OCI-LY1 (cell line): ENCODE results near the gene TPO.

ENCODE experiments used
- H2AFZ ChIP-seq: fragments of 200-600 bp; sonication (generic), shearing (Covaris generic); 2 replicates; pipeline ENCODE4 v1.6.0; 2014; ENCODE audit warnings: antibody characterized with exemption, mild to moderate bottlenecking, low read length
- H3F3A ChIP-seq: fragments of 200-600 bp; sonication (generic), shearing (Covaris generic); 2 replicates; pipeline ENCODE4 v1.6.0; 2014; ENCODE audit warnings: mild to moderate bottlenecking, antibody characterized with exemption, low read length, moderate library complexity; ENCODE audit not compliant: insufficient read depth
- H3K27ac ChIP-seq: fragments of 200-600 bp; sonication (generic); 2 replicates; pipeline ENCODE4 v1.5.1; 2014; ENCODE audit warnings: low read length, mixed run types, mild to moderate bottlenecking, low read depth; ENCODE audit not compliant: poor library complexity, severe bottlenecking
- H3K27me3 ChIP-seq: fragments of 200-600 bp; sonication (generic); 2 replicates; pipeline ENCODE4 v1.6.0; 2014; ENCODE audit warnings: antibody characterized with exemption, mild to moderate bottlenecking, low read length, moderate library complexity; ENCODE audit not compliant: insufficient read depth
- H3K36me3 ChIP-seq: fragments of 200-600 bp; sonication (generic); 2 replicates; pipeline ENCODE4 v1.6.1; 2014; ENCODE audit warnings: mild to moderate bottlenecking, antibody characterized with exemption, low read length, moderate library complexity, mixed read lengths; ENCODE audit not compliant: insufficient read depth
- H3K4me1 ChIP-seq: fragments of 200-600 bp; sonication (generic); 2 replicates; pipeline ENCODE4 v1.5.1; 2014; ENCODE audit warnings: mild to moderate bottlenecking, low read length, moderate library complexity; ENCODE audit not compliant: insufficient read depth, severe bottlenecking
- H3K4me2 ChIP-seq: fragments of 200-600 bp; sonication (generic), shearing (Covaris generic); 2 replicates; pipeline ENCODE4 v1.6.1; 2014; ENCODE audit warnings: low read length
- H3K4me3 ChIP-seq: fragments of 200-600 bp; sonication (generic); 2 replicates; pipeline ENCODE4 v1.5.1; 2014; ENCODE audit warnings: low read length, low read depth, mild to moderate bottlenecking, mixed read lengths; ENCODE audit not compliant: poor library complexity, severe bottlenecking
- H3K79me2 ChIP-seq: fragments of 200-600 bp; shearing (Covaris generic); 2 replicates; pipeline ENCODE4 v1.6.1; 2016; ENCODE audit warnings: mixed run types, low read length, mixed read lengths; ENCODE audit not compliant: insufficient read depth
- H3K9ac ChIP-seq: fragments of 200-600 bp; sonication (generic), shearing (Covaris generic); 2 replicates; pipeline ENCODE4 v1.6.1; 2014; ENCODE audit warnings: mild to moderate bottlenecking, low read length, mixed read lengths
- H3K9me2 ChIP-seq: fragments of 200-600 bp; sonication (generic), shearing (Covaris generic); 2 replicates; pipeline ENCODE4 v1.6.1; 2014; ENCODE audit warnings: low read depth, mild to moderate bottlenecking, low read length, mixed read lengths
- H3K9me3 ChIP-seq: fragments of 200-600 bp; shearing (Covaris generic); 2 replicates; pipeline ENCODE4 v1.6.1; 2014; ENCODE audit warnings: low read length, mixed read lengths
- H4K20me1 ChIP-seq: fragments of 200-600 bp; sonication (generic), shearing (Covaris generic); 2 replicates; pipeline ENCODE4 v1.6.0; 2016; ENCODE audit warnings: mild to moderate bottlenecking, low read length; ENCODE audit not compliant: insufficient read depth
- CTCF ChIP-seq: fragments of 200-600 bp; sonication (generic), shearing (Covaris generic); IDR thresholded peaks from 2 replicates; pipeline ENCODE4 v1.5.1; 2017; ENCODE audit warnings: mild to moderate bottlenecking, antibody characterized with exemption, low read length, moderate library complexity, mixed read lengths
- EZH2 ChIP-seq: fragments of 200-600 bp; sonication (generic), shearing (Covaris generic); IDR thresholded peaks from 2 replicates; pipeline ENCODE4 v1.8.0; 2017; ENCODE audit warnings: borderline replicate concordance, mixed run types, mild to moderate bottlenecking, antibody characterized with exemption, low read length, moderate library complexity, mixed read lengths

TPO gene

GRCh38 chr2:1477196-1478040 is 64.2 kb downstream of the TPO start:
- no peaks in the 10 kb centered on the region for H3K9me2 ChIP-seq
- H3K9ac ChIP-seq, result no peak overlapping the region
- no peak overlapping the region for H3K4me2 ChIP-seq
- no peaks in the 10 kb centered on the region for H3F3A ChIP-seq
- H3K9me3 ChIP-seq, result no peaks in the 10 kb centered on the region
- no peak overlapping the region for H3K4me3 ChIP-seq
- H3K36me3 ChIP-seq, result no peaks in the 10 kb centered on the region
- TF ChIP-seq CTCF (no peak), EZH2 (no peak)
- no peaks in the 10 kb centered on the region for H3K4me1 ChIP-seq
- H2AFZ ChIP-seq, result no peak overlapping the region
- H4K20me1 ChIP-seq, result no peaks in the 10 kb centered on the region
- no peak overlapping the region for H3K27ac ChIP-seq
- H3K27me3 ChIP-seq, result no peaks in the 10 kb centered on the region
- H3K79me2 ChIP-seq, result no peaks in the 10 kb centered on the region

GRCh38 chr2:1478311-1479305 is 65.3 kb downstream of the TPO start:
- no peaks in the 10 kb centered on the region for H3K36me3 ChIP-seq
- no peak overlapping the region for H3K4me2 ChIP-seq
- H3F3A ChIP-seq, result no peaks in the 10 kb centered on the region
- no peaks in the 10 kb centered on the region for H3K9me2 ChIP-seq
- H2AFZ ChIP-seq, result no peak overlapping the region
- no peak overlapping the region for H3K4me3 ChIP-seq
- no peak overlapping the region for H3K27ac ChIP-seq
- H4K20me1 ChIP-seq, result no peaks in the 10 kb centered on the region
- no peaks in the 10 kb centered on the region for H3K9me3 ChIP-seq
- TF ChIP-seq EZH2, result no peak
- TF ChIP-seq CTCF, result no peak
- H3K27me3 ChIP-seq, result no peaks in the 10 kb centered on the region
- H3K9ac ChIP-seq, result no peak overlapping the region
- H3K79me2 ChIP-seq, result no peaks in the 10 kb centered on the region
- H3K4me1 ChIP-seq, result no peaks in the 10 kb centered on the region

GRCh38 chr2:1479346-1479745 is 66.1 kb downstream of the TPO start:
- H3K9ac ChIP-seq, result no peak overlapping the region
- no peaks in the 10 kb centered on the region for H3K36me3 ChIP-seq
- H3K27me3 ChIP-seq, result no peaks in the 10 kb centered on the region
- H3K27ac ChIP-seq, result no peak overlapping the region
- no peaks in the 10 kb centered on the region for H3F3A ChIP-seq
- H4K20me1 ChIP-seq, result no peaks in the 10 kb centered on the region
- no peaks in the 10 kb centered on the region for H3K9me2 ChIP-seq
- no peak overlapping the region for H3K4me2 ChIP-seq
- H3K79me2 ChIP-seq, result no peaks in the 10 kb centered on the region
- no peak overlapping the region for H2AFZ ChIP-seq
- H3K4me1 ChIP-seq, result no peaks in the 10 kb centered on the region
- no peak overlapping the region for H3K4me3 ChIP-seq
- no peak for TF ChIP-seq CTCF
- no peak for TF ChIP-seq EZH2
- H3K9me3 ChIP-seq, result no peaks in the 10 kb centered on the region
